Thyroid gland (tissue), 4 donors: ENCODE data around the gene ANKRD26. TPM values are rescaled to one million over a fixed set of nuclear protein-coding genes. Genes with fewer than 3 reads are reported as not detected.

Experiments used
- DNase-seq, 2 donors: peaks; one replicate each; pipeline ENCODE4 v3.0.0-alpha.2; 2019
- H3K27ac ChIP-seq, 3 donors: fragments of 200-600 bp; sonication (generic); 1 replicate in 2 of 3; 2 replicates in 1 of 3; pipeline ENCODE4 v1.5.1; 2016 to 2019; ENCODE audit warnings: mild to moderate bottlenecking in 1 of 3, moderate library complexity in 1 of 3
- H3K27me3 ChIP-seq: fragments of 200-600 bp; sonication (generic); one replicate; pipeline ENCODE4 v1.5.1; 2019
- H3K36me3 ChIP-seq, 2 donors: fragments of 200-600 bp; sonication (generic); one replicate each; pipeline ENCODE4 v1.5.1; 2016 to 2019
- H3K4me1 ChIP-seq, 2 donors: fragments of 200-600 bp; sonication (generic); one replicate each; pipeline ENCODE4 v1.5.1; 2017 to 2019
- H3K4me3 ChIP-seq, 3 donors: fragments of 200-600 bp; sonication (generic); replicated peaks in 1 of 3; 1 replicate in 2 of 3; 2 replicates in 1 of 3; pipeline ENCODE4 v1.5.1; 2016; ENCODE audit warnings: mild to moderate bottlenecking in 1 of 3
- H3K9me3 ChIP-seq: fragments of 200-600 bp; sonication (generic); one replicate; pipeline ENCODE4 v1.5.1; 2017
- CTCF ChIP-seq, 6 experiments: fragments of 200-600 bp in 3 of 6; fragments of 450-650 bp in 3 of 6; sonication (generic) in 3 of 6; IDR thresholded peaks; one replicate each; pipeline ENCODE4 v1.5.1; 2016 to 2019; ENCODE audit warnings: antibody characterized with exemption in 6 of 6, mild to moderate bottlenecking in 2 of 6, inconsistent platforms in 1 of 6, moderate library complexity in 1 of 6
- POLR2A ChIP-seq, 2 donors: fragments of 450-650 bp; IDR thresholded peaks; one replicate each; pipeline ENCODE4 v1.6.1; 2017; ENCODE audit warnings: antibody characterized with exemption in 2 of 2, mild to moderate bottlenecking in 2 of 2, moderate library complexity in 1 of 2
- WGBS, 2 donors: methylation state at CpG; one replicate each; pipeline ENCODE4 v1.1.5; 2017; 5-methylcytosine and 5-hydroxymethylcytosine counted together
- intact Hi-C: fragments of 100-400 bp; cut with DNase I; formaldehyde crosslinking; loops from one replicate; pipeline ENCODE4 v1.15.1; 2023
- total RNA-seq, 4 donors: library from RNA; depleted of rRNA; stranded (reverse); fragments of >200 nt; gene quantifications; one replicate each; pipeline ENCODE4 v1.2.3, GENCODE V29; 2016

ANKRD26 gene
- 10 to 100 TPM; 13.1 to 18.9 (median 14.5) TPM for total RNA-seq

- no peaks in the 10 kb centered on the region for H3K36me3 ChIP-seq
- 0 to 1% methylated on average over 52 to 59 of the region's 65 CpGs for WGBS, 2 donors
- TF ChIP-seq POLR2A (IDR thresholded peaks at IDR 0.05) = peak in 1 of 2 donors; percentile 86
- peak in 1 of 6 experiments; percentile 18 for TF ChIP-seq CTCF (IDR thresholded peaks at IDR 0.05)
- H3K27me3 ChIP-seq = no peaks in the 10 kb centered on the region
- DNase-seq = peak; percentile 99
- H3K9me3 ChIP-seq = no peaks in the 10 kb centered on the region
- peaks cover 4 to 5% of the 10 kb centered on the region in 2 donors for H3K4me1 ChIP-seq
- H3K4me3 ChIP-seq = peak within 1 kb of the TSS; percentile 34 to 74 (median 57)
- peak within 1 kb of the TSS; percentile 62 to 89 (median 79) for H3K27ac ChIP-seq
- intact Hi-C loops = no loop called here
Measured at GRCh38 chr10:27099916-27100812, at the start of gene ANKRD26. ANKRD26 (minus strand) TSS chr10:27100494; CDS start chr10:27100326, 168 bp downstream.

- Histone ChIP-seq H3K4me3 (no peak overlapping the region), H3K36me3 (peaks cover 21 to 28% of the 10 kb centered on the region in 2 donors), H3K9me3 (no peaks in the 10 kb centered on the region), H3K27me3 (no peaks in the 10 kb centered on the region), H3K4me1 (peaks cover 2 to 8% of the 10 kb centered on the region in 2 donors), H3K27ac (no peak overlapping the region)
- no peak for DNase-seq
- no peak for TF ChIP-seq CTCF (IDR thresholded peaks at IDR 0.05)
- no peak for TF ChIP-seq POLR2A (IDR thresholded peaks at IDR 0.05)
- intact Hi-C loops = no loop called here
- 92 to 94% methylated on average over 3 to 5 of the region's 5 CpGs for WGBS, 2 donors
Measured at GRCh38 chr10:27147701-27148100, 47.4 kb upstream of the ANKRD26 start.

GRCh38 chr10:27145937-27146336, 45.6 kb upstream of the ANKRD26 start:
- TF ChIP-seq POLR2A (IDR thresholded peaks at IDR 0.05) = no peak
- no peak for TF ChIP-seq CTCF (IDR thresholded peaks at IDR 0.05)
- no peak for DNase-seq

GRCh38 chr10:27143686-27144085, 43.4 kb upstream of the ANKRD26 start:
- TF ChIP-seq CTCF (IDR thresholded peaks at IDR 0.05) (no peak), POLR2A (IDR thresholded peaks at IDR 0.05) (no peak)

More at GRCh38 chr10:27145937-27146336, 45.6 kb upstream of the ANKRD26 start:
- Histone ChIP-seq H3K9me3 (no peaks in the 10 kb centered on the region), H3K27ac (no peak overlapping the region), H3K27me3 (no peaks in the 10 kb centered on the region), H3K4me1 (no peaks in the 10 kb centered on the region), H3K4me3 (no peak overlapping the region), H3K36me3 (peaks cover 21 to 31% of the 10 kb centered on the region in 2 donors)
- intact Hi-C loops = no loop called here

GRCh38 chr10:27138277-27138676, 38.0 kb upstream of the ANKRD26 start:
- H3K36me3 ChIP-seq = peaks cover 12 to 25% of the 10 kb centered on the region in 2 donors
- no peaks in the 10 kb centered on the region for H3K9me3 ChIP-seq
- TF ChIP-seq CTCF (IDR thresholded peaks at IDR 0.05) (no peak), POLR2A (IDR thresholded peaks at IDR 0.05) (no peak)
- no peak for DNase-seq
- WGBS, 2 donors = 90 to 91% methylated on average over 3 of the region's 3 CpGs
- intact Hi-C loops = no loop called here
- H3K27me3 ChIP-seq = no peaks in the 10 kb centered on the region
- no peaks in the 10 kb centered on the region for H3K4me1 ChIP-seq
- no peak overlapping the region for H3K4me3 ChIP-seq
- H3K27ac ChIP-seq = no peak overlapping the region

More at GRCh38 chr10:27143686-27144085, 43.4 kb upstream of the ANKRD26 start:
- Histone ChIP-seq H3K9me3 (no peaks in the 10 kb centered on the region), H3K27me3 (no peaks in the 10 kb centered on the region), H3K4me1 (no peaks in the 10 kb centered on the region), H3K27ac (no peak overlapping the region), H3K36me3 (peaks cover 21 to 31% of the 10 kb centered on the region in 2 donors), H3K4me3 (no peak overlapping the region)
- WGBS, 2 donors = 97% methylated on average over 1 of the region's 1 CpG
- no peak for DNase-seq
- intact Hi-C loops = no loop called here
